ENCODE results near the gene VWF. TPM values are rescaled to one million over a fixed set of nuclear protein-coding genes. Genes with fewer than 3 reads are reported as not detected.
"Not testable (repeated sequence)": the region's sequence is repeated elsewhere in the genome, so short reads cannot be mapped to it uniquely, and the experiment has no call there.

The VWF gene
- total and polyA plus RNA-seq, 7 donors, result 0.60 to 98.0 (median 42.2) TPM

DNA sequence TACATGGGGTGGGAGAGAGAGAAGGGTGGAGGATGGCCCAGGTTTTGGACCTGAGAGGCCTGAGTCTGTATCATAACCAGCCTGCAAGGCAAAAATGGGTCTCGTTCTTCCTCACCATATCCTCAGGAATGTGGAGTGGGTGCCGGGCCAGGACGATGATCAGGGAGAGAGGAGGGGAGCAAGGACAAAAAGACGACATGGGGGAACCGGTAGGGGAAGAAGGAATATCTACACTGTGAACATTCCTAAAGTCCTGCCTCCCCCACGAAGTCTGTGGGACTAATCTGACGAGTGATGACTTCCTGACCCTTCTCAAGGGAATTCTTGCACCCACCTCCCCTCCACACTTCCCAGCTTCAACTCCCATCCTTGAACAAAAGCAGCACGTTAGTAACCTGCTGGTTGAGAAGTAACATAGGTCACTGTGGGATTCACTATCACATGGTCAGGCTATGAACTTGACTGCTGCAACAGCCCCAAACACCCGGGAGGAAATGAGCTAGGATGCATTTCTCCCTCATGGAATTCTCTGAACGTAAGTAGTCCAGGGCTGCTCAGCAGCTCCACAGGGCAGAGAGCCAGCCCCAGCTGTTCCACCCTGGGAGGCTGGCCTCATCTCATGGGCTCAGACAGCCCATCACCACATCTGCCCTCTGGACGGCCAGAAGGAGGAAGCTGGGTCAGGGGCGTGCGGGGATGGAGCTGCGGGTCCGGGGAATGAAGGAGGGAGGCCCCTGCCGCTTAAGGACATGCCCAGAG is 36.8 kb upstream of the VWF start:
- no peak overlapping the region for H3K27ac ChIP-seq
- H3K9me3 ChIP-seq, result no peaks in the 10 kb centered on the region
- peaks cover 0 to 11% (median 0%) of the 10 kb centered on the region in 4 donors for H3K4me1 ChIP-seq
- whole genome bisulfite sequencing, 2 donors, result 57 to 62% methylated on average over 16 of the region's 16 CpGs
- DNase-seq, result no peak
- no peak for TF ChIP-seq POLR2AphosphoS5 (IDR thresholded peaks at IDR 0.05)
- no peak for TF ChIP-seq CTCF (IDR thresholded peaks at IDR 0.05)
- no peak for TF ChIP-seq EP300 (IDR thresholded peaks at IDR 0.05)
- TF ChIP-seq POLR2A (IDR thresholded peaks at IDR 0.05), result no peak
- H3K27me3 ChIP-seq, result no peaks in the 10 kb centered on the region
- no peaks in the 10 kb centered on the region for H3K36me3 ChIP-seq
- H3K4me3 ChIP-seq, result no peak overlapping the region
- intact Hi-C loops (cut with DNase I), result no loop called here

DNA sequence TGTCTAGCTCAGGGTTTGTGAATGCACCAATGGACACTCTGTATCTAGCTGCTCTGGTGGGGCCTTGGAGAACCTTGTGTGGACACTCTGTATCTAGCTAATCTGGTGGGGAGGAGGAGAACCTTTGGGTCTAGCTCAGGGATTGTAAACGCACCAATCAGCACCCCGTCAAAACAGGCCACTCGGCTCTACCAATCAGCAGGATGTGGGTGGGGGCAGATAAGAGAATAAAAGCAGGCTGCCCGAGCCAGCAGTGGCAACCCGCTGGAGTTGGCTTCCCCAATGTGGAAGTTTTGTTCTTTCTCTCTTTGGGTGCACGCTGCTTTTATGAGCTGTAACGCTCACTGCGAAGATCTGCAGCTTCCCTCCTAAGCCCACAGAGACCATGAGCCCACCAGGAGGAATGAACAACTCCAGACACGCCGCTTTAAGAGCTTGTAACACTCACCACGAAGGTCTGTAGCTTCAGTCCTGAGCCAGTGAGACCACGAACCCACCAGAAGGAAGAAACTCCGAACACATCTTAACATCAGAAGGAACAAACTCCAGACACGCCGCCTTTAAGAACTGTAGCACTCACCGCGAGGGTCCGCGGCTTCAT is 35.7 kb upstream of the VWF start:
- 83 to 89% methylated on average over 19 of the region's 19 CpGs for WGBS, 2 donors
- intact Hi-C loops (cut with DNase I); H3K9me3 ChIP-seq: not testable (repeated sequence)

DNA sequence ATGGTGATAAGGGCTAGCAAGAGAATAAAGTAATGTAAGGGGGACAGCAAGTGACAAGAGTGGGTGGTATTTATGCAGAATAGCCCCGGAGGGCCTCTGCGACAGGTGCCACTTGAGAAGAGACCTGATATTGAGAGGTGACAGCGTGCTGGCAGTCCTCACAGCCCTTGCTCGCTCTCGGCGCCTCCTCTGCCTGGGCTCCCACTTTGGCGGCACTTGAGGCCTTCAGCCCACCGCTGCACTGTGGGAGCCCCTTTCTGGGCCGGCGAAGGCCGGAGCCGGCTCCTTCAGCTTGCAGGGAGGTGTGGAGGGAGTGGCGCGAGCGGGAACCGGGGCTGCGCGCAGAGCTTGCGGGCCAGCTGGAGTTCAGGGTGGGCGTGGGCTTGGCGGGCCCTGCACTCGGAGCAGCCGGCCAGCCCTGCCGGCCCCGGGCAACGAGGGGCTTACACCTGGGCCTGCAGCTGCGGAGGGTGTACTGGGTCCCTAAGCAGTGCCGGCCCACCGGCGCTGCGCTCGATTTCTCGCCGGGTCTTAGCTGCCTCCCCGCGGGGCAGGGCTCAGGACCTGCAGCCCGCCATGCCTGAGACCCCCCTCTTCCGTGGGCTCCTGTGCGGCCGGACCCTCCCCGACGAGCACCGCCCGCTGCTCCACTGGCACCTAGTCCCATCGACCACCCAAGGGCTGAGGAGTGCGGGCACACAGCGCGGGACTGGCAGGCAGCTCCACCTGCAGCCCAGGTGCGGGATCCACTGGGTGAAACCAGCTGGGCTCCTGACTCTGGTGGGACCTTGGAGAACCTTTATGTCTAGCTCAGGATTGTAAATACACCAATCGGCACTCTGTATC is 34.9 kb upstream of the VWF start:
- DNase-seq, result not testable (repeated sequence)
- 90 to 94% methylated on average over 50 of the region's 50 CpGs for WGBS, 2 donors

More for the DNA sequence above, 35.7 kb upstream of the VWF start:
- H3K27ac ChIP-seq, H3K4me3 ChIP-seq, DNase-seq, H3K27me3 ChIP-seq, H3K36me3 ChIP-seq: not testable (repeated sequence)
- peaks cover 0 to 11% (median 0%) of the 10 kb centered on the region in 4 donors for H3K4me1 ChIP-seq

DNA sequence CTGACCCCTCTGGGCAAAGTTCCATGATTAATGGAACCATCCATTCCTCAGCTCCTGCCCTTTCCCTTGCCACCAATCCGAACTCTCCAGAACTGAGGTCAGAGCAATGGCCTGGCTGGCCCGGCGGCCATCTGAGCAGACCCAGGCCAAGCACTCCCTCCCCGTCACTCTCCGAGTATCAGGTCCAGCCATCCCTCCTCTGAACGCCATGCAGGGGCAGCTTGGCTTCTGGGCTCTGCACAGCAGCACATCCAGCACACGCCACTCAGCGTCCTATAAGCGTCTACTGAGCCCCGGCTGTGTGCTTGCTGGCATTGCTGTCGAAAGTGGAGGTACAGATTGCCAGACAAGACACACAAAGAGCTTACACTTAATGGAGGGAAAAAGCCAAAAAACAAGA is 34.3 kb upstream of the VWF start:
- DNase-seq, result no peak
- Histone ChIP-seq H3K9me3 (no peaks in the 10 kb centered on the region), H3K27ac (no peak overlapping the region), H3K27me3 (no peaks in the 10 kb centered on the region), H3K4me1 (peaks cover 0 to 11% (median 0%) of the 10 kb centered on the region in 4 donors), H3K36me3 (no peaks in the 10 kb centered on the region), H3K4me3 (no peak overlapping the region)
- TF ChIP-seq POLR2AphosphoS5 (IDR thresholded peaks at IDR 0.05) (no peak), EP300 (IDR thresholded peaks at IDR 0.05) (no peak), CTCF (IDR thresholded peaks at IDR 0.05) (no peak), POLR2A (IDR thresholded peaks at IDR 0.05) (no peak)
- intact Hi-C loops (cut with DNase I), result no loop called here
- 94% methylated on average over 11 of the region's 11 CpGs for WGBS, 2 donors

More for the DNA sequence above, 34.9 kb upstream of the VWF start:
- H3K27me3 ChIP-seq; H3K9me3 ChIP-seq; H3K36me3 ChIP-seq; intact Hi-C loops (cut with DNase I); H3K27ac ChIP-seq; H3K4me3 ChIP-seq: not testable (repeated sequence)
- H3K4me1 ChIP-seq, result peaks cover 0 to 11% (median 0%) of the 10 kb centered on the region in 4 donors

- intact Hi-C loops (cut with DNase I), result no loop called here
- Histone ChIP-seq H3K27me3 (no peaks in the 10 kb centered on the region), H3K9me3 (no peaks in the 10 kb centered on the region), H3K4me1 (peaks cover 0 to 11% (median 0%) of the 10 kb centered on the region in 4 donors), H3K36me3 (no peaks in the 10 kb centered on the region), H3K27ac (no peak overlapping the region), H3K4me3 (no peak overlapping the region)
- WGBS, 2 donors, result 41 to 59% methylated on average over 4 of the region's 4 CpGs
- no peak for DNase-seq
- TF ChIP-seq EP300 (IDR thresholded peaks at IDR 0.05) (no peak), CTCF (IDR thresholded peaks at IDR 0.05) (no peak), POLR2AphosphoS5 (IDR thresholded peaks at IDR 0.05) (no peak), POLR2A (IDR thresholded peaks at IDR 0.05) (no peak)
These were observed 33.8 kb upstream of the VWF start for GRCh38 chr12:6158255-6158654.

Measured in sigmoid colon (tissue), 7 donors.